ENCODE results near the gene RNASEH2C. TPM values are rescaled to one million over a fixed set of nuclear protein-coding genes. Genes with fewer than 3 reads are reported as not detected.

Gene RNASEH2C
- total and polyA plus RNA-seq, 10 of the 15 experiments (the other 5 are each of a cell fraction or from before 2014, with no cell fraction given), result 5.0 to 160 (median 47.1) TPM

DNA sequence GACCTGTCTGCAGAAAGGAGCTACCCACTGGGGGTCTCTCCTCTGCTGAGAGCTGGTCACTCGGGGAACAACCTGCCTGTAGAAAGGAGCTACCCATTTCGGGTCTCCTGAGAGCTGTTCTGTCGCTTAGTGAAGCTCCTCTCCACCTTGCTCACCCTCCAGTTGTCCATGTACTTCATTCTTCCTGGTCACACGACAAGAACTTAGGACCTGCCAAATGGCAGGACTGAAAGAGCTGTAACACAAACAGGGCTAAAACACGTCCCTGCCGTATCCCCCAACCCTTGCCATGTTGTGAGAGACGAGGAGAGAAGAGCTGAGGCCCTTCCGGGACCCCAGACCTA is 24.1 kb upstream of the RNASEH2C start:
- 47% methylated on average over 8 of the region's 8 CpGs for WGBS (ENCODE audit: insufficient coverage, insufficient replicate concordance, low lambda C conversion rate, missing lambda C conversion rate)
- H3K79me2 ChIP-seq (ENCODE audit: control insufficient read depth, insufficient read depth, low read length), result no peaks in the 10 kb centered on the region

More for the DNA sequence above, 24.1 kb upstream of the RNASEH2C start:
- BruUV-seq (replicated peaks), result no TSS peak
- CTCF ChIA-PET, result interaction anchor here (0.6 to 1.4 kb wide), 6 partner anchors 18 to 277 kb away, joined by 3 to 9 read pairs (median 4); no protein-coding TSS in a partner anchor
- Histone ChIP-seq H3K4me3 (no peak overlapping the region), H3K9me3 (replicated peaks; ENCODE audit: control insufficient read depth, insufficient read depth, low read length) (no peaks in the 10 kb centered on the region), H3K9ac (ENCODE audit: control insufficient read depth, insufficient read depth, low read length) (no peak overlapping the region), H3K27me3 (replicated peaks in 1 of 2; ENCODE audit: control insufficient read depth in 2 of 2, insufficient read depth in 2 of 2, low read length in 1 of 2) (no peaks in the 10 kb centered on the region; a peak in 2 of 4 replicates), H3K4me1 (ENCODE audit: control insufficient read depth, insufficient read depth, low read length) (no peaks in the 10 kb centered on the region), H3K4me2 (ENCODE audit: control insufficient read depth, insufficient read depth) (no peak overlapping the region), H3K36me3 (ENCODE audit: control insufficient read depth in 2 of 2, insufficient read depth in 2 of 2, low read length in 1 of 2) (no peaks in the 10 kb centered on the region), H3K27ac (ENCODE audit: control insufficient read depth, insufficient read depth) (no peak overlapping the region), H4K20me1 (ENCODE audit: control insufficient read depth, insufficient read depth) (no peaks in the 10 kb centered on the region), H2AFZ (ENCODE audit: control insufficient read depth, low read depth, low read length) (no peak overlapping the region)
- intact Hi-C loops (cut with micrococcal nuclease; ENCODE audit: unreplicated experiment) (no loop called here), in situ Hi-C loops (cut with MboI) (no loop called here)
- RAD21 ChIA-PET (ENCODE audit: unreplicated experiment), result interaction anchor here (1.0 kb wide), 1 partner anchor 35 kb away, joined by 4 read pairs; no protein-coding TSS in a partner anchor
- ATAC-seq (no peak), FAIRE-seq (no peak), DNase-seq (ENCODE audit: low read depth, low spot score) (no peak)
- POLR2A ChIA-PET, result no interaction called here
- TF ChIP-seq ZNF217 (IDR thresholded peaks at IDR 0.05) (no peak), SMC3 (IDR thresholded peaks at IDR 0.05; ENCODE audit: borderline replicate concordance, low read length) (no peak), SMARCA5 (IDR thresholded peaks at IDR 0.05) (no peak), MXI1 (IDR thresholded peaks at IDR 0.05; ENCODE audit: low read depth, low read length) (no peak), SREBF1 (IDR thresholded peaks at IDR 0.05; ENCODE audit: low read length) (no peak)
- TF ChIP-seq, protein P1, sequence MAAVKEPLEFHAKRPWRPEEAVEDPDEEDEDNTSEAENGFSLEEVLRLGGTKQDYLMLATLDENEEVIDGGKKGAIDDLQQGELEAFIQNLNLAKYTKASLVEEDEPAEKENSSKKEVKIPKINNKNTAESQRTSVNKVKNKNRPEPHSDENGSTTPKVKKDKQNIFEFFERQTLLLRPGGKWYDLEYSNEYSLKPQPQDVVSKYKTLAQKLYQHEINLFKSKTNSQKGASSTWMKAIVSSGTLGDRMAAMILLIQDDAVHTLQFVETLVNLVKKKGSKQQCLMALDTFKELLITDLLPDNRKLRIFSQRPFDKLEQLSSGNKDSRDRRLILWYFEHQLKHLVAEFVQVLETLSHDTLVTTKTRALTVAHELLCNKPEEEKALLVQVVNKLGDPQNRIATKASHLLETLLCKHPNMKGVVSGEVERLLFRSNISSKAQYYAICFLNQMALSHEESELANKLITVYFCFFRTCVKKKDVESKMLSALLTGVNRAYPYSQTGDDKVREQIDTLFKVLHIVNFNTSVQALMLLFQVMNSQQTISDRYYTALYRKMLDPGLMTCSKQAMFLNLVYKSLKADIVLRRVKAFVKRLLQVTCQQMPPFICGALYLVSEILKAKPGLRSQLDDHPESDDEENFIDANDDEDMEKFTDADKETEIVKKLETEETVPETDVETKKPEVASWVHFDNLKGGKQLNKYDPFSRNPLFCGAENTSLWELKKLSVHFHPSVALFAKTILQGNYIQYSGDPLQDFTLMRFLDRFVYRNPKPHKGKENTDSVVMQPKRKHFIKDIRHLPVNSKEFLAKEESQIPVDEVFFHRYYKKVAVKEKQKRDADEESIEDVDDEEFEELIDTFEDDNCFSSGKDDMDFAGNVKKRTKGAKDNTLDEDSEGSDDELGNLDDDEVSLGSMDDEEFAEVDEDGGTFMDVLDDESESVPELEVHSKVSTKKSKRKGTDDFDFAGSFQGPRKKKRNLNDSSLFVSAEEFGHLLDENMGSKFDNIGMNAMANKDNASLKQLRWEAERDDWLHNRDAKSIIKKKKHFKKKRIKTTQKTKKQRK (IDR thresholded peaks at IDR 0.05; ENCODE audit: low read depth, low read length), result no peak
- SMC1A ChIA-PET (ENCODE audit: uncharacterized antibody, unreplicated experiment), result no interaction called here

Data from GM12878 (cell line).